GM18867 (cell line): ENCODE data around the gene HILPDA.

ENCODE experiments used
- ATAC-seq: cut with Tn5 transposase; IDR thresholded peaks from one replicate; pipeline ENCODE4 v1.9.1; 2021; ENCODE audit warnings: mild to moderate bottlenecking, moderate library complexity; ENCODE audit not compliant: unreplicated experiment

HILPDA gene

DNA sequence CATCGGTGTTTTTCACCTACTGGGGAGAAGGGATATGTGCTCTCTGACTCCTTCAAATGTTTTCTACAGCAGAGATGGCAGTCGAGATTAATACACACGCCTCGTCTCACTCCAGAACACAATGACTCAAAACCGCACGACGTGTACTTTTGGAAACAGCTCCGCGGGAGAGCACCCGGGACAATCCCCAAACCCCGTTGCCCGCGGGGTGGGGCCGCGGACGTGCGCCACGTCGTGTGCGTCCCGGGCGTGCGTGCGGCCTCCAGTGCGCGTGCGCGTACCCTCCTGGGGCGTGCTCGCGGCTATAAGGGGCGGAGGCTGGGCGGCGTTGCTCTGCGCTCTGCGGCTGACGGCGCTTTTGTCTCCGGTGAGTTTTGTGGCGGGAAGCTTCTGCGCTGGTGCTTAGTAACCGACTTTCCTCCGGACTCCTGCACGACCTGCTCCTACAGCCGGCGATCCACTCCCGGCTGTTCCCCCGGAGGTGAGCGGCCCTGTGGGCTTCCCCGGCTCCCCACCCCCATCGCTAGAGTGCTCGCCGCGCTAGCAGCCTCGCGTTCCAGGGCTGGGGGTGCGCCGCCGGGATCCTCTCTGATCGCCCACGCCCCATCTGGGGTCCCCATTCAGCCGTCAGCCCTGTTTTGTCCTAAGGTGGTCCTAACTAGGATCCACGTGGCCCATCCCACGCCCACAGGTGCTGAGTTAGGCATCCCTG lies at the start of gene HILPDA:
TSS of gene HILPDA (plus strand) at position 336 of the 712 bp plus-strand sequence. CDS start 1,391 bp downstream, outside the sequence.
- ATAC-seq: peak; percentile 82

DNA sequence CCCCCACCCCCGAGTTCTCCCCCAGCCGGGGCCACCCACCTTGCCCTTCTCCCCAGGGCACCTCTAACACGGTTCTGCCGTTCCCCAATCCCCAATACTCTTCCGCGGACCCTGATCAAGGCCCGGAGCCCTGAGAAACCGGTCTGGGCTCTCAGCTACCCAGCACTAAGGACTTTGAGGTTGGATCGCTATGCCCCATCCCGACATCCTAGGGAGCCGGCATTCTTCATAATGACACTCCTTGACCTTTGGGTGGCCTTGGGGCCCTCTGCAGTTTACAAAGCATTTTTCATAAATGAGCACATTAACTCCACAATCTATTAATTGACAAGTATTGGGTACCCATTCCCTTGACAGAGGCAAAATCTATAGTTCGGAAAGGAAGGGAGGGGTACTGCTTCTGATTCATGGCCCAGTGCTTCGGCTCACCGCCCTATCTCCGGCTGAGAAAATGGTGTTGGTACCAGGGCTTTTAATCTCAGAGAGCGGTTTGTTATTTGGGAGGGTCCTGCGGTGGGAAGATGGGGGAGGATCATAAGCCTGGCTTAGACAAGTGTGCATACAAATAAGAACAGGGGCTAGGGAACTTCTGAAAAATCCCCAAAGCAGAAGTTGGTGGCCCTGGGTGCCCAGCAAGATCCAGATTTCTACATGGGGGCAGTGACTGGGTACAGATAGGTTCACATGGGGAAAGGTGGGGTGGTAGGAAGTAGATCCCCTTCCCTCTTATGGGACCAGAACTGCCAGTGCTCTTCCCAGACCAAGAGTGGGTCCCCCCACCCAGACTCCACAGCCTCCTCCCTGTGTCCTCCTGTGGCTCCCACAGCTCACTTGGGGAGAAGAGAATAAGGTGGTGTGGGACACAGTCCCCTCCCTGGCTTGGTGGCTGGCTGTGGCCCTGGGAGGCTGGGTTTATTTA lies 49.1 kb upstream of the HILPDA start:
- no peak for ATAC-seq

DNA sequence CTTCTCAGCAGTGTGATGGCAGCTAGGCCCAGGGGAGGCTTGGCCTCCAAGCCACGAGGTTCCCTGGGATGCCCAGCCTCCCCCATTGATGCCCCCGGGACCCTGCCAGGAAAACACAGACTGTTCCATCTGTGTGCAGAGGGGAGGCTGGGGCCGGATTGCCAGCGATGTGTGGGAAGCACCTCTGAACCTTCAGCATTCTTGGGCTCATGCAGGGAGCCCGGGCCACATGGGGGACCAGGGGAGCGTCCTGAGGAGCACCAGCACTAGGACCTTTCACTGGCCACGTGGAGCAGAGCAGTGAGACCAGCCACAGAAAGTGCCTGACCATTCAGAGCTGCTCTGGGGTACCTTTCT lies 48.5 kb upstream of the HILPDA start:
- no peak for ATAC-seq

DNA sequence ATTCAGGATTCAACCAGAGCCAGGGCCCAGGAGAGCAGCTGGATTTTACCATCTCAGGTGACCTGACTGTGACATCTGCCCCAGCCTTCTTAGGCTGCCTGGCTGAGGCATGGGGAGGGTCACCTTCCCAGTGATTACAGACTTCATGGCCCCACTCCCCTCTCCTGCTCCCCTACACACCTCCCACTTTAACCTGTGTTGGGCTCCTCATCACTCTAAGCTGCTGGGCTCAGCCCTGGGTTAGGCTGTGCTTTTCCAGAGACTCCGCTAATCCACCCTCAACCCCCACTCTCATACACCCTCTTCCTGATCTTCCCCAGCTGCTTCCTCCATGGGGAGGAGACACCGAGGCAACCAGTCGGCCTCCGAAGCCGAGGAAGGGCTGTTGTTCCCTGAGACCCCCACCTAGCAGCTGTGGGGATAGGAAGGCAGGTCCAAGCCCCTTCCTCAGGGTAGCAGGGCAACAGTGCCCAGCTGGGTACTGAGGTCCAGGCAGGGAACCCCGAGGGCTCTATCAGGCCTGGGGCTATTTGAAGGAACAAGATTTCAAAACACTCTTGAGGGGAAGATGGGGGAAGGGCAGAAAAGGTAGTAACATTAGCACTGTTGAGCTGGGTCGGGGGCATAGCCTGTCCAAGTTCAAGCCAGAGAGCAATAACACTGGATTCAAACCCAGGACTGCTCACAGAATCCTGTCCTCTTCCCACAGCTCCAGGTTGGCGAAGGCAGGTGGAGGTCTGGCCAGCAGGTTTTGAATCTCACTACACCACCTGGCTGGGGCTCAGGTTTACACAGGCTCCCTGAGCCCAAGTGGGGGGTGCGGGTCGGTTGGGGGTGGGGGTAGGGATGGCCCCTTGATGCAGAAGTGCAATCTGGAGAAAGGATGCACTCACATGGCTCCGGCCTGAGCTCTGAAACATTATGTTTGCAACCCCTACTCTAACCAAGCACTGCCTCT lies 47.6 kb upstream of the HILPDA start:
- ATAC-seq: no peak

- no peak for ATAC-seq
These were observed 46.7 kb upstream of the HILPDA start for GRCh38 chr7:128408709-128409595.

GRCh38 chr7:128409596-128410450 lies 45.9 kb upstream of the HILPDA start, which contains the start of gene IMPDH1:
Gene IMPDH1, minus strand, starts transcription at chr7:128409982. Its CDS starts 81 bp downstream, at chr7:128409901.
- ATAC-seq: peak; percentile 80

GRCh38 chr7:128410451-128410753 lies 45.3 kb upstream of the HILPDA start:
- ATAC-seq: no peak

- ATAC-seq: no peak
These were observed 40.4 kb upstream of the HILPDA start for GRCh38 chr7:128415217-128415785.

- ATAC-seq: no peak
These were observed 38.6 kb upstream of the HILPDA start for GRCh38 chr7:128417071-128417470.

GRCh38 chr7:128419257-128419656 lies 36.4 kb upstream of the HILPDA start:
- ATAC-seq: no peak

- ATAC-seq: no peak
These were observed 34.9 kb upstream of the HILPDA start for GRCh38 chr7:128420773-128421172.

GRCh38 chr7:128421384-128421783 lies 34.3 kb upstream of the HILPDA start:
- ATAC-seq: no peak

- no peak for ATAC-seq
These were observed 33.6 kb upstream of the HILPDA start for GRCh38 chr7:128422037-128422436.

DNA sequence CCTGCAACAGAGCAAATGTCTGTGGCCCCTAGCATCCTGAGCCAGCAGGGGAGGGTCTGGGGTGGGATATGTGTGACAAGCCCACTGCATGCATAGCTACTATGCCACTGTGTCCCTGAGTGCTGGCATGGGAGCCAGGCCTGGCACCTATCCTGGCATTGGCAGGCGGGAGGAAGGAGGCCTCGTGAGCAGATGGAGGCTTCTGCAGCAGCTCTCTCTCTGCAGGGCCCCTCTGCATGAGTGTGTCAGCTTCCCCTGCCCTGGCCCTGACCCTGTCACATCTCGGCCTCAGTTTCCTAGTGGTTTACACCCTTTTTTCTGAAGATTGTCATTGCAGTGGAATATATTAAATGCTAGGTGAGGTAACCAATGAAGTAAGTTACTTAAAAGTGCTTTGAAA lies 32.8 kb upstream of the HILPDA start:
- ATAC-seq: no peak

GRCh38 chr7:128424686-128425275 lies 30.9 kb upstream of the HILPDA start:
- no peak for ATAC-seq

- no peak for ATAC-seq
These were observed 29.8 kb upstream of the HILPDA start for GRCh38 chr7:128425850-128426249.

GRCh38 chr7:128427289-128427891 lies 28.3 kb upstream of the HILPDA start:
- ATAC-seq: no peak

DNA sequence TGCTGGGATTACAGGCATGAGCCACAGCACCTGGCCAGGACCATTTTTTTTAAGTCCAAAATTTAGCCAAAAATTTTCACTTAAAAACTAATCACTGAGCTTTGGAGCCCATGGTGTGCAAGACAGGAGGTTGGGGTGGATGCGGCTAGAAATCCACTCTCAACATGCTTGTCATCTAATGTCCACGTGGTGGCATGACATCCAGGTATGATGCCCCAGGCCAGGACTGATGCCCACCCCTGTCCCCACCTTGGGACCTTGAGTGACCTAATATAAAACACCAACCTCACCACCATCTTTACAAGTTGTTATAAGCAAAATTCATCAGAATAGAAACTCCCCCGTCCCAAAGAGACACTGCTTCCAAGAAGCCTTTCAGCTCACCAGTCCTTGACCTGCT lies 25.5 kb upstream of the HILPDA start:
- no peak for ATAC-seq
